ENCODE measurements around the gene UBE2V1.
"Not testable (repeated sequence)": the region's sequence is repeated elsewhere in the genome, so short reads cannot be mapped to it uniquely, and the experiment has no call there.

Gene UBE2V1

GRCh38 chr20:50137702-50138101 lies 24.8 kb upstream of the UBE2V1 start:
- DNase-seq (ENCODE audit: low spot score), result not testable (repeated sequence)

- no peak for DNase-seq (ENCODE audit: low spot score)
Measured at GRCh38 chr20:50136822-50137599, 24.1 kb upstream of the UBE2V1 start.

GRCh38 chr20:50135157-50135556 lies 22.2 kb upstream of the UBE2V1 start:
- DNase-seq (ENCODE audit: low spot score), result not testable (repeated sequence)

DNA sequence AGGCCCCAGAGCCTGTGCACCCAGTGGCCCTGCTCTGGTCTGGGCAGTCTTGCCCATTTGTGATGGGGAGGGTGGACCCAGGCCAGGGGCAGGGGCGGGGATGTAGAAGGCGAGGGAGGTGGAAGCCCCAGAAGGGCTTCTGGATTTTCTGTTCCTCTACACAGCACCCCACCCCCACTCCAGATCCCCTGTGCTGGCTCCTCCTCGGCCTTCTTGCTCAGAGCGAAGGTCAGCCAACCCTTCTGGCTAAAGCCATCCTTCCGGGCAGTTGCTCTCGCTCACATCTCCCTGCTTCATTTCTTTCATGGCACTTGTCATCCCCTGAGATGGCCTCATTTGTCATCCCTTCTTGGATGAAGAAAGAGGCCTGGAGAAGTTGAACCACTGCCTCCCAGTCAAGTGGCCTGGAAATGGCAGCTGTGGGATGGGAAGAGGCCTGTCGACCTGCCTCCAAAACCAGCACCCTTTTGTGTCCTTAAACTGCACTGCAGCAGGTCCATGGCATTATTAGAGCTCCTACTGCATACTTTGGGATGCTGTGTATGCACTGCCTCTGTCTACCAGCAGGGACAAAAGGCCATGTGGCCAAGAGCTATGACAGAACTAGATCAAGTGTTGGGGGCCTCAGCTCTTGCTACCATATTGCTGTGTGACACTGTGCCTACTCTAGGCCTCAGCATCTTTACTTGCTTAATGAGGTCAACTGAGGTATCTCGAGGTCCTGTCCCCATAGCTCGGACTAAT lies 20.7 kb upstream of the UBE2V1 start:
- DNase-seq (ENCODE audit: low spot score), result no peak

- no peak for DNase-seq (ENCODE audit: low spot score)
Measured at GRCh38 chr20:50133041-50133440, 20.1 kb upstream of the UBE2V1 start.

- no peak for DNase-seq (ENCODE audit: low spot score)
Measured at GRCh38 chr20:50130995-50131394, 18.0 kb upstream of the UBE2V1 start.

DNA sequence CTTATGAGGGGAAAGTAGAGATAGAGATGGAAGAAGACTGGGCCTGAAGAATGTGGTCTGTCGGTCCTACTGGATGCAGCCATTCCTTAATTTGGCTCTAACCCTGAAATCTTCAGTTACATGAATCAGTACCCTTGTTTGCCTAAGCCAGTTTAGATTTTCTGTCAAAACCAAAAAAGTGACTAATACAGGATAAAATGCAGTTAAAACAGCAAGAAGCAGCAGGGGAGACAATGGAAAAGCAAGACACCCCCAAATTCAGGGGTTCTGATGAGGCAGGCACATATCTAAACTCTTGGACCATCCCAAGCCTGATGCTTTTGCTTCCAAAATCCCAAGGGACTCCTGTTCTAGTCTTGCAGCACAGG lies 17.4 kb upstream of the UBE2V1 start:
- no peak for DNase-seq (ENCODE audit: low spot score)

- no peak for DNase-seq (ENCODE audit: low spot score)
Measured at GRCh38 chr20:50129662-50130355, 16.9 kb upstream of the UBE2V1 start.

DNA sequence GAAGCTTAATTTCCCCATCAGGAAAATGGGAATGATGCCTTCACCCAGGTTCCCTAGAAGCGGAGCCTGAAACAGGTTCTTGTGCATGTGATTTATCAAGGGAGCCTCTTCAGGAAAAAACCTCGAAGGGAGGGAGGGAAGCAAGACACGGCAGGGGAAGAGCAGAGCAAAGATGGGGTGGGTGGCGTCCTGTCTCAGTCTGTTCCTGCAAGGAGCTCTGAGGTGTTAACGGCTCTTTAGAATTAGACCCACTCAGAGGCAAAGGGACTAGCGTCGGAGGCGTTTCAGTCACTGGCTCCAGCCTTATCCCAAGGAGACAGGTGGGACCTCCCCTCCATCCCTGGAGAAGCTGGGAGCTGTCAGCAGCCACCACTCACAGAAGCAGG lies 15.6 kb upstream of the UBE2V1 start:
- no peak for DNase-seq (ENCODE audit: low spot score)

GRCh38 chr20:50127587-50128519 lies 14.9 kb upstream of the UBE2V1 start:
- DNase-seq (ENCODE audit: low spot score), result no peak

DNA sequence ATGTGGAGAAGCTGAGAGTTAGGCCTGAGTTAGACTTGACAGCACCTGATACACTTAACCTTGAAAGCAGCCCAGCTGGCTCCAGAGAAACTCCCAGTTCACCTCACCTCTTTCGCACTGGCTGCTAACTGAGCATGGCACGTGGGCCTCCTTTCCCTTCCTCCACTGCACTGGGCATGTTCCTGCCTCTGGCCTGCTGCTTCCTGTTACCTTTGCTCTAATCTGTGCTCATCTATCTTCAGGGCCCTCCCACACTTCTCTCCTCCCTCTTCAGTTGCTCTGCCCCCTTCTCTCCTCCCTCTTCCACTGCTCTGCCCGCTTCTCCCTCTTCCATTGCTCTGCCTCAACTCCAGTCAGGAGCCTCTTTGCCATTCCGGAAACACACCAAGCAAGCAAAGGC lies 13.7 kb upstream of the UBE2V1 start:
- no peak for DNase-seq (ENCODE audit: low spot score)

GRCh38 chr20:50125279-50125678 lies 12.3 kb upstream of the UBE2V1 start:
- no peak for DNase-seq (ENCODE audit: low spot score)

GRCh38 chr20:50124496-50124895 lies 11.5 kb upstream of the UBE2V1 start:
- DNase-seq (ENCODE audit: low spot score), result no peak

GRCh38 chr20:50123418-50123817 lies 10.5 kb upstream of the UBE2V1 start:
- no peak for DNase-seq (ENCODE audit: low spot score)

- DNase-seq (ENCODE audit: low spot score), result no peak
Measured at GRCh38 chr20:50122763-50123162, 9.8 kb upstream of the UBE2V1 start.

- no peak for DNase-seq (ENCODE audit: low spot score)
Measured at GRCh38 chr20:50121858-50122271, 8.9 kb upstream of the UBE2V1 start.

GRCh38 chr20:50120935-50121693 lies 8.2 kb upstream of the UBE2V1 start:
- peak; percentile 57 for DNase-seq (ENCODE audit: low spot score)

DNA sequence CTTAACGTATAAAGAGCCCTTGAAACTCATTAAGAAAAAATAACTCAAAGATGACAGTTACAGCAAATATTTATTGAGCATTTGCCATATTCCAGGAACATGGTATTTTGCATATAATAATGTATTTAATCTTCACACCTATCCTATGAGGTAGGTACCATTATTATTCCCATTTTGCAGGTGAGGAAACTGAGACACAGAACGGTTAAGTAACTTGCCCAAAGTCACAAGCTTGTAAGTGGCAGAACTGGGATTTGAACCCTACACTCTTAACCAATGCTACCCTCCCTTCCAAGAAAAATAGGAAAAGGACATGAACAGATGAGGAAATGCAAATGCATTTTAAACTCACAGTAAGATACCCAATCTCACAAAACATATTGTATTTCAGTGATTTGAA lies 5.3 kb upstream of the UBE2V1 start:
- no peak for DNase-seq (ENCODE audit: low spot score)

DNA sequence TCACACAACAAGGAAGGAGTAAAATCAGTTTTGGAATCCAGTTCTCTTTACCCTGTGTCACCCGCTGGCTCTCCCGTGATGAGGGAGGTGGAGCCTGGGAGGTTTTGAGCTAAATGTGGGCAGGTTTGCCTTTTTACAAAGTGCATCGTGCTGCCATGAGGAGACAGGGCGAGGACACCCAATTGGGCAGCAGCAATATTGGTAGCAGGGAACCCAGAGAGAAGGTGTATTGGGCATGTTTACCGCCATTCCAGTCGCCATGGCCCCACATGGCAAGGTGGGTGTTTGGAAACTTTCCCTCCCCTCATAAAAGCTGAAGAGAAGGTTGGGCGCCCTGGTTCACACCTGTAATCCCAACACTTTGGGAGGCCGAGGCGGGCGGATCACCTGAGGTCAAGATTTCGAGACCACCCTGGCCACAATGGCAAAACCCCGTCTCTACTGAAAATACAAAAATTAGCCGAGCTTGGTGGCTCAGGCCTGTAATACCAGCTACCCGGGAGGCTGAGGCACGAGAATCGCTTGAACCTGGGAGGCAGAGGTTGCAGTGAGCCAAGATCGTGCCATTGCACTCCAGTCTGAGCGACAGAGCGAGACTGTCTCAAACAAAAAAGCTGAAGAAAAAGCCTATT lies 3.5 kb upstream of the UBE2V1 start:
- no peak for DNase-seq (ENCODE audit: low spot score)

DNA sequence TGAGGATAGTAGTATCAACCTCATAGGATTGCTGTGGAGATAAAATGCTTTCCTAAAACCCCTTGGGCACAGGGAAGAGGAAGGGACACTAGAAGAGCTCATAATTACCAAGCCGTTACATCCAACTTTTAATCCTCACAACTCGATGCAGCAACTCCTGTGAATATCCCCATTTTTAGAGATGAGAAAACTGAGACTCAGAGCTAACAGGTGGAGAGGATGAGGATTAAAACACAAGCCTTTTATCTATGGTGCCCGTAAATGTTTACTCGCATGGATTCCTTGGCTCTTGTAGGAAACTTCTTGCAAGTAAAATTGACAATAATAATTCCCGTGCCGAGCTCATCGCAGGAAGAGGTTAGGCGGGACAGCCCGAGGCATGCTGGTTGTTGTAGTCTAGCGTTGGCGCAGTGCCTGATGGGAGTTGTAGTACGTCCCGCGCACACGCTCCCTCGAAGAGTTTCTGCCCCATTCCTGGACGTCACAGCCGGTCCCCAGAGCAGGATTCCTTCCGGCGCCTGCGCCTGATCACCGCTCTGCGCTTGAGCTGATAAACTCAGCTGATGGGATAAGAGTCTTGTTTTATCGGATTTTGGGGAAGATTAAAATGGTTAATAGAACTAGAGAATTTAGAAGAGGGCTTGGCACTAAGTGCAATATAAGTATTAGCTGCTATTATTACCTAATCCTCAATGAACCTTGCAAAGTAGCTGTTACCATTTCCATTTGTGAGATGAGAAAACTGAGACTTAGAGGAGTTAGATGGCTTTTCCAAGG lies 2.8 kb upstream of the UBE2V1 start:
- peak; percentile 94 for DNase-seq (ENCODE audit: low spot score)
